CD4-positive, alpha-beta T cell treated with Interleukin-6 at 100 ng/mL for 8 hours (primary cell): ENCODE measurements around the gene KDM1B.
"Not testable (repeated sequence)": the region's sequence is repeated elsewhere in the genome, so short reads cannot be mapped to it uniquely, and the experiment has no call there.

ENCODE experiments used
- DNase-seq: peaks from one replicate; pipeline ENCODE4 v3.0.0-alpha.2; 2020; ENCODE audit warnings: mixed read lengths, low spot score

Gene KDM1B

GRCh38 chr6:18155150-18155863 lies at the start of gene KDM1B:
Gene KDM1B, plus strand, starts transcription at chr6:18155422. Its CDS starts 4,474 bp downstream, at chr6:18159896.
- DNase-seq: peak; percentile 99

DNA sequence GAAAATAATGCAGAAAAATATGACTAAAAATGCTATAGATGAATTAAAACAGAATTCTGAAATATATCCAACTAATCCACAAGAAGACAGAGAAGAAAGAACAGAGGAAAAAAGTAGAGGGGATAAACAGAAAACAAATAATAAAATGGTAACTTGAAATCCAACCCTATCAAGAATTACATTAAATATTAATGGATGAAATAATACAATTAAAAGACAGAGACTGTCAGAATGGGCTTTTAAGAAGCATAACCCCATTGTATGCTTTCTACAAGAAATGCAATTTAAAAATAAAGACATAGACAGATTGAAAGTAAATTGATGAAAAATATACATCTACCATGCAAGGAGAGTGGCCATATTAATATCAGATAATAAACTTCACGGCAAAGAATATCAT lies 48.2 kb upstream of the KDM1B start:
- no peak for DNase-seq

DNA sequence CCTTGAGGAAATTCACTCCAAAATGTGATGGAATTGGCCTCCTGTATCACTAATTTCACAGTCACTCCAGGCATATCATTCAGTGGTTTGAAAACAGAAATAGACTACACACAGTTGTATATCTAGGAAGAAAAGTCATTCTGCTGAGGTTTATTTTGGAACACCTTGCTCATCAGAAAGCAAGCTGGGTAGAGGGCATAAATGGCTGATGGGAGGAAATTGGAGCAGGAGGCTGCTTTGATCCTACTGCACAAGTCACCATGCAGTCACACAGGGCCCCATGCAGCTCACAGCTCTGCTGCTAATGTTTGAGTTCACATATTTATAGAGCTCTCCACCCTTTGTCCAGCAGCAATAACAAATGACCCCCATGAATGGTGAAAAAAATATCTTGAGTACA lies 45.1 kb upstream of the KDM1B start:
- no peak for DNase-seq

DNA sequence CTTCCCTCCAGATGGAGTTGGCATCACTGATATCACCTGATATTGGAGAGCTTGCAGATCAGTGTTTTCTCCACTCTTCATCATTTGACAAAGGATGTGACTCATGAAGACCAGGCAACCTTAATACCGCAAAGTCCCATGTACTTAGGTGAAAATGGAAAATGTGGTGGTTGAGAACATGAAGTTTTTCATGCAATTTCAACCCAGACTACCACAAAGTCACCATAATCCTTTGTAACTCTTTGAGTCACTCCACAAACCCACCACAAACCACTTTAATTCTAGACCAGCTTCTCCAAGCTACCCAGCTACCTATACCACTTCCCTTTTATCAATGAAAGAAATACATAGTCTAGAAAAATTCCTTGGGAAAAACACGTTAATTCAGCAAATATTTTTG lies 39.9 kb upstream of the KDM1B start:
- DNase-seq: no peak

DNA sequence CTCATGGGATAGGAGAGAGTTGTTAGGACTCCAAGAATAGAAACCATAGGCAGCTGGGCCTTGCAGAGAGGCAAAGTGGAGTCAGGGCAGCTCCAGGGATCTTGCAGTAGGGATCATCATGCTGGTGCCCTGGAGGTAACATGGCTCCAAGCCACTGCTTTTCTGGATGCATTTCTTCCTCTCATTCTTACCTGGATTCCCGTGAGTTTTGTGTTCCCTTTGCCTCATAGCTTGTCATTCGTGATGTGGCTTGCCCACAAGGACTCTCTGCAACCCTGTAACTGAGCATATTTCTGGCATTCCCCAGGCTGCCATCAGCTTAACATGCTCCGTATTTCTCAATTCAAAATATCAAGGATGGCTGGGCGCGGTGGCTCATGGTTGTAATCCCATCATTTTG lies 38.1 kb upstream of the KDM1B start:
- no peak for DNase-seq

GRCh38 chr6:18118330-18118729 lies 36.9 kb upstream of the KDM1B start:
- no peak for DNase-seq

GRCh38 chr6:18119236-18119635 lies 36.0 kb upstream of the KDM1B start:
- DNase-seq: no peak

DNA sequence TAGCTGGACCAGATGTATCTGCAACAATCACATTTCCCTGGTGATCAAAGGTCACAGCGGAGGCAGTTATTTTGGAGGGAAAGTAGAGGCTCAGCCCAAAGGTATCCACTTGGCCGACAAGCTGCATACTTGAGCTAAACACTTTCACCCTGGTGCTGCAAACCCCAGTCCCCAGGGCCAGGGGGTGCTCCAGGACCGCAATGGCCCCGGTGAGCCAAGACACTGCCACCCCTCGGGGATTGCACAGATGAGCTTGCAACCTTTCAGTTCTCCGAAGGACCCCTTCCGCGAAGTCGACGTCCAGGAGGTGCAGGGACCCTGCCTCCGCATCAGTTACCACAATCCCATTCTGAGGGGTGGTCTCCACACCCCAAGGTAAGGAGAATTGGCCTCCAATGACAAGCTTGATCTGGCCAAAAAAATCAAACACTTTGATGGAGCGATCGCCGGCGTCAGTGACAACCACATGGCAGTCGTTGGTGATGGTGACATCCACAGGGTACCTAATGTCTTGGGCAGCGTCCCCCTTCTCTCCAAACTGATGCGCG lies 33.6 kb upstream of the KDM1B start:
- no peak for DNase-seq

- DNase-seq: peak; percentile 58
Observed at GRCh38 chr6:18122128-18123093, 32.8 kb upstream of the KDM1B start, which contains the start of gene NHLRC1. Gene NHLRC1, minus strand, starts transcription at chr6:18122677. Its CDS starts 71 bp downstream, at chr6:18122606.

DNA sequence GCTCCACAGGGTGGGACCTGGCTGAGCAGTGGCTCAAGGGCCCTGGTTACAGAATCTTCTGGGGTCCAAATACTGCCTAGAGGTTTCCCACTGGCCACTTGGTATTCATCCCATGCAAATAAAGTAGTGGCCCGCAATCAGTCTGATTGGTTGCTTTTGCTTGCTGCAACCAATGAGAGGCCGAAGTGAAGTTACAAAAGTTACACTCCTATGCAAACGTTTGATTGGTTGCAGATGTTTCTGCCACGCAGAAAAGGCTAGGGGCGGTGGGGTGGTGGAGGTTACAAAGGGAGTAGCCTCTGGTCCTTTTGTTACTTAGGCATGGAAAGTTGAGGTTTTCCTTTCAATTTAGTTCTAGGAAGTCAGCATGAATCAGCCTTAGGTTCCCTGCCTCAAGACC lies 29.1 kb upstream of the KDM1B start:
- DNase-seq: no peak

DNA sequence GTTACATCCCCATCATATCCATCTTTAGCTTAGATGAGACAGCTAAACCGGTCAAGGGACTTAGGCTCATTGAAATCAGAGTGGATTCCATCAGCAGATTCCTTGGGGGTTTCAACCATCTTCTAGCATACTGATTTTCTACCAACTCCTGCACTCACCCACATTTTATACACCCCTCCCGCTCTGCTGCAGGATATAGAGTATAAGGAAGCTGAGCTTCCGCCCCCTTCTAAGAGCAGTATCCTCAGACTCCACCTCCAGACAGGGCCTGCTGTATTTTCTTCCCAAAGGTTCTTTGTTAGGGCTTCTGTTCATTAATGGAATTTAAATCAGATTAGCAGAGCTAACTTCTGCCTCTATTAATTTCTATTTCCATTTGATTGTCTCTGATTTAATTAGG lies 22.9 kb upstream of the KDM1B start:
- DNase-seq: no peak

DNA sequence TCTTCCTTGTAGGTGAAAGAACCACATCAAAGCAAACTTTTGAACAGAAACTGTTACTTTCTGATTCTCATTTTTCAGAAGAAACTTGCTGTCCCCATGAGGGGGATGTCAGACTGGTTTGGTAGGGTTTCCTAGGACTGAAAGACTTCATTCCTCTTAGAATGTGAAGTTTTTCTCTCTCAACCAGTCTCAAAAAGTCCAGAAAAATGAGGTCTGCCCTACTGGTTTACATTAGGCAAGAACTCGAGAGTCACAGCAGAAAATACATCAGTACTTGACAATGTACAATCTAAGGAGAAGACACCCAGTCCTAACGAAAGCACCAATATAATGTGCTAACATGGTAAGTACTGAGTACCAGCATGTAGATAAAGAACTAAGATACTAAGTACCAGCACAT lies 20.1 kb upstream of the KDM1B start:
- DNase-seq: no peak

DNA sequence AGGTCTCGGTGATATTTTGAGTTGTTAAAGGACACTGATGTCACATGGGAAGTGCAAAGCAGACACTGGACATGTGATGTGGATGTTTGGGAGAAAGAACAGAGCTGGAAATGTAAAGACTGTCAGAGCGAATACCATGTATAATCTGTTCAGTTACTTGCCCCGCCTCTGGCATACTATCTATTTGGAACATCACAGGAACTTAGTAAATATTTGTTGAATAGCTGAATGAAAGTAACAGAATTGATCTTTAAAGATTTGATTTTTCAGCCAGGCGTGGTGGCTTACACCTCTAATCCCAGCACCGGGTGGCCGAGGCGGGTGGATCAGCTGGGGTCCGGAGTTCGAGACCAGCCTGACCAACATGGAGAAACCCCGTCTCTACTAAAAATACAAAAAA lies 19.0 kb upstream of the KDM1B start:
- DNase-seq: no peak

DNA sequence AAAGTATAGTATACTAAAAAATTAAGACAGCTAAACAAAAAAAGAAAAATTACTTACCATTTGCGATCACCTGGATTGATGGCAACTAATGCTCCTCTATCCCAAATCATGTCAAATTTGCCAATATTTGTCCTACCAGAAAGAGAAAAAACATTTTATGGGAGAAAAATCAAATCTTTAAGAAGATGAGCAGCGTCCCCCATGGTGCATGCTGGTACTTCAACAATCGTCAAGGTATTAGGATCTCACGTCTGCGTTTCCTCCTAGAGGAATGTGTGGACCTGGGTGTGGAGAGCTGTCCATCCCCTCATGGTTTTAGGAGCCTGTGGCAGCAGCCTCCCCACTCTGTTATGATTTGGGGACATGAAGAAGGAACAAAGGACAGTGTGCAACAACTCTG lies 16.3 kb upstream of the KDM1B start:
- DNase-seq: no peak

DNA sequence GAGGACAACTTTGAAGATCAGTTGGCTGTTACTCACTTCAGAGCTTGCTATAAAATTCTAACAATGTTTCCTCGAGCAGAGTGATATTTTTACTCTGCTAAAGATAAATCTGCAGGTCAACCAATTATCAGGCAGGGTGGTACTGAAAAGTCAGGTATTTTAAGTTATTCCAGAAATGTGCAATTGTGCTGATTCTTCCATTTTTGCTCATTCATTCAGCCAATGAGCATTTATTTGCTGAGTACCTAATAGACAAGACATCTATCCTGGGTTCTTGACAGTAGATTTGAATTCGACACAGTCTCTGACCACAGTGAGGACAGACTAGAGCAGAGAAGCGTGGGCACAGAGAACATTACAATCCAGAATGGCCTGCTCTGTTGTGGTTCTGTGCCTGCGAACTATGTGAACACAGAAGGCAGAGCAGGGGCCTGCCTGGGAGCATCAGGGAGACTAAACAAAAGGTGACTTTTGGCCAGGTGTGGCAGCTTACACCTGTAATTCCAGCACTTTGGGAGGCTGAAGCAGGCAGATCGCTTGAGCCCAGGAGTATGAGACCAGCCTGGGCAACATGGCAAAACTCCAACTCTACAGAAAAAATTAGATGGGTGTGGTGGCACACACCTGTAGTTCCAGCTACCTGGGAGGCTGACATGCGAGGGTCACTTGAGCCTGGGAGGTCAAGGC lies 15.1 kb upstream of the KDM1B start:
- DNase-seq: no peak

DNA sequence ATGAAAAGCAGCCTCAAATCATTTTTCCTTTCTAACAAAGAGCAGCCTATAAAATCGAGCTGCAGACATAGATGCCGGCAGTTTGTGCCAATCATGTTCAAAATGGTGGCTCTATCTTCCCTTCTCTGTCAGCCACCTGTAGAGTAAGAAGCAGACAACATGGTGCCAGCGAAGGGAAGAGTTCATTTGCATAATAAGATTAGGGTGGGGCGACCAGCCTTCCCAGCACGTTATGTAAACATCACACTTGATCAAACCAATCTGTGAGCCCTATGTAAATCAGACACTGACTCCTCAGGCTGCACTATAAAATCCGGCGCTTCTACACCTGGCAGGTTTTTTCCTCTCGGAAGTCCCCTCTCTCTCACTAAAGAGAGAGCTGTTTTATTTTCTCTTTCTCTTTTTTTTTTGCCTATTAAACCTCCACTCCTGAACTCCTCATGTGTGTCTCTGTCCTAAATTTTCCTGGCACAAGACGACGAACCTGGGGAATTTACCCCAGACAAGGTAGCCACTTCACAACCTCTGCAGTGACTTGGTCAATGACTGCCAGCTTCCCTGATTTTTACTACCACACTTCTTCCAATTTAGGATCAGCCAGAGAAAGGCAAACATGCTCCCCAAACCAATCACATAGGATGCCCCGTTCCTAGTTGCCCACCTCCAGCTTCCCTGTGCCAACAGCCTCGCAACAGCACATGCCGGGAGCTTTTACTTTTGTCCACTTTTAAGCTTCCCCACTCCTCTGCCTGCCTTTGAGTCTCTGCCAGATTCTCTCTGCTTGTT lies 13.2 kb upstream of the KDM1B start:
- no peak for DNase-seq

DNA sequence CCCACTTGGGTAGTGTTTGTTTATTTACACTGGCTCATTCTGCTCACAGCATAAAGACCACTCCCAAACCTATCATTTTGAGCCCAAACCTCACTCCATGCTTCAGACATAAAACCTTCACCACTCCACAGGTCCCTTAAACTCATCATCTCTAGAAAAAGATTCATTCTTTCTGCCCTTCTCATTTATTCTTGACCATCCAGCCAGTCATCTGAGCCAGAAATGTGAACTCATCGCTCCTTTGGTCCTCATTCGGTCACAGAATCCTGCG lies 12.7 kb upstream of the KDM1B start:
- DNase-seq: no peak

DNA sequence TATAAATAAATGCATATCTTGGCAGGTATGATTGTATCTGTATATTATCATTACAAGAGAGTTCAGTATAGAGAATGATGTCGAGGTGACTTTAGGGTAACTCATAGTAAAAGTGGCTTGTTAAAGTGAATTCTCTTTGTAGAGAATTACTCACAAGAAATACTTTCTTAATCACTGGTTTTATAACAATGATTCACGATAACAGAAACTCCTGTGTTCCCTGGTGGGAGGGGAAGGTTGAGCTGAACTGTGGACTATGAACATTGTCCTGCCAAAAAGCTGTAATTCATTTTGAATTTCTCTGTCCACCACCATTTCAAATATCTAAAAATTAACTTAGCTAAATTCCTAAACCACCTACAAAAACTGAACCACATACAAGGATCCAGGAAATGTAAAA lies 8.1 kb upstream of the KDM1B start:
- DNase-seq: no peak

GRCh38 chr6:18147616-18148015 lies 7.6 kb upstream of the KDM1B start:
- DNase-seq: no peak

DNA sequence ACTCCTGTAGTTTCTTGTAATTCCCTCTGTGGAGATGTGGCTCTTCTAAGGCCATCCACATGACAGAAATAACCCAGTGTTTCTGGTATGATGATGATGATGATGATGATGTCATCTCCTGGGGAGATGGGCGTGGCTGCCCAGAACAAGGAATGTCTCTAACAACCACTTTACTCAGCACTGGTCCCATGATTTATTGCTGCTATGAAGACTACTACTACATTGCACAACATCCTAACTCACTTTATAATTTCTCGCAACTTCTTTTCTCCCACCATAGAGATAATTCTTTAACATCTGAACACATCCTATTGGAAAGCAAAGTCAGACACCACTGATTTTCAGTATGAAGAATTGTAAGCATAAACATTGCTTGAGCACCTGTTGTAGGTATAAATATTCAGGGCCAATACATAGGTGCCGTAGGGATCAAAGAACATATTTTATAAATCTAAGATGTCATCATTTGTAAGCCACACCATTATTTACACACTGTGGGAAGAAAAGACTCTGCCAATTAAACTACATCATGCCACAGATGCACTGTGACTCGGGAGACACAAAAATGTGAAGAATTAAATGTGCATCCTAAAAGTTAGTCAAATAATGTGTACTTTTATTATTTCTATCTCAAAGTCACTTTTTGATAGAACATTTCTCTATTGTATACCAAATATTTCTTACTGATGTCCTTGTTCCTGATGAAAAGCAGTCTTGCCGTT lies 6.8 kb upstream of the KDM1B start:
- DNase-seq: no peak

DNA sequence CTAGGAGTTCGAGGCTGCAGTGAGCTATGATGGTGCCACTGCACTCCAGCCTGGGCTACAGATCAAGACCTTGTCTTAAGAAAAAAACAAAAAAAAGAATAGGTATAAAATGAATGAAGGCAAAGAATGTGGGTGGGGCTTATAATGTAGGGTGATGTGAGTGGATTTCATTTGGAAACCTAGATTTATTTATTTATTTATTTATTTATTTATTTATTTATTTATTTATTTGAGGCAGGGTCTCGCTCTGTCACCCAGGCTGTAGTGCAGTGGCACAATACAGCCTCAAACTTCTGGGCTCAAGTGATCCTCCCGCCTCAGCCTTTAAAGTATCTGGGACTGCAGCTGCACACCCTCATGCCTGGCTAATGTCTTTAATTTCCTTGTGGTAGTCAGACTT lies 3.8 kb upstream of the KDM1B start:
- not testable (repeated sequence) for DNase-seq
